GM18505 (cell line): ENCODE measurements around the gene CDC42.

Experiments used
- ATAC-seq: cut with Tn5 transposase; IDR thresholded peaks from one replicate; pipeline ENCODE4 v1.9.1; 2021; ENCODE audit not compliant: unreplicated experiment
- POLR2A ChIP-seq: IDR thresholded peaks from 4 replicates; pipeline ENCODE4 v1.6.1; 2011; ENCODE audit warnings: borderline replicate concordance; ENCODE audit not compliant: insufficient read depth, insufficient read length; ENCODE audit errors: extremely low read depth

Gene CDC42

GRCh38 chr1:22117851-22118250 is 65.3 kb downstream of the CDC42 start:
- no peak for ATAC-seq
- TF ChIP-seq POLR2A = no peak

DNA sequence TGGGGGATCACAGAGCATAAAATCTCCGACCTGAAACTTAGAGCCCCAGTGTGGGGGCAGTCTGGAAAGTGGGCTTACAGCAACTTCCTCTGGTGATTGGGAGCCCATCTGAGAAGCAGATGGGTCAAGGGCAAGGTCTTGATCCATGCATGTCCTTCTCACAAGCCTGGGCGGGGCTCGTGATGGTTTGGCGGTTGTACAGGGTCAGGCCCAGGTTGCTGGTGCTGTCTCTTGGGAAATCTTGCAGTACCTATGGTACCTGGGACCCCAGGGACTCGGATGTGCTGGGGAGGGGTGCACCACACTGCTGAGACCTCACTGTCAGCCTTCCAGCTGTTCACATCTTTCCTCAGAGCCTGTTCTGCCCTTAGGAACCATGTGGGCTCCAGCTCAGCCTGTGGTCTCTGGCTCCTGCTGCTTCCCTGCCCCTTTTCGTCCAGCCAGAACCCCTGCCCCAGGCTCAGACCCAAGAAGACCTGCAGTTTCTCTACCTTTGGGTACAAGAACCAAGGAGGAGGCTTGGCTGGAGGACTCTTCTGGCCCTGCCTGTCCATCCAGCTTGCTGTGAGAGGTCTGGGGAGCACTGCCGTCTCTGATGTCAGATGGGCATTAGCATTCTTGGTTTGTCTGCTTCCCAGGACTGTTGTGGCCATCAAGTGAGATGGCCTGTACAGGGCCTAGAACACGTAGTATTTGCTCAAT is 65.9 kb downstream of the CDC42 start:
- no peak for ATAC-seq

DNA sequence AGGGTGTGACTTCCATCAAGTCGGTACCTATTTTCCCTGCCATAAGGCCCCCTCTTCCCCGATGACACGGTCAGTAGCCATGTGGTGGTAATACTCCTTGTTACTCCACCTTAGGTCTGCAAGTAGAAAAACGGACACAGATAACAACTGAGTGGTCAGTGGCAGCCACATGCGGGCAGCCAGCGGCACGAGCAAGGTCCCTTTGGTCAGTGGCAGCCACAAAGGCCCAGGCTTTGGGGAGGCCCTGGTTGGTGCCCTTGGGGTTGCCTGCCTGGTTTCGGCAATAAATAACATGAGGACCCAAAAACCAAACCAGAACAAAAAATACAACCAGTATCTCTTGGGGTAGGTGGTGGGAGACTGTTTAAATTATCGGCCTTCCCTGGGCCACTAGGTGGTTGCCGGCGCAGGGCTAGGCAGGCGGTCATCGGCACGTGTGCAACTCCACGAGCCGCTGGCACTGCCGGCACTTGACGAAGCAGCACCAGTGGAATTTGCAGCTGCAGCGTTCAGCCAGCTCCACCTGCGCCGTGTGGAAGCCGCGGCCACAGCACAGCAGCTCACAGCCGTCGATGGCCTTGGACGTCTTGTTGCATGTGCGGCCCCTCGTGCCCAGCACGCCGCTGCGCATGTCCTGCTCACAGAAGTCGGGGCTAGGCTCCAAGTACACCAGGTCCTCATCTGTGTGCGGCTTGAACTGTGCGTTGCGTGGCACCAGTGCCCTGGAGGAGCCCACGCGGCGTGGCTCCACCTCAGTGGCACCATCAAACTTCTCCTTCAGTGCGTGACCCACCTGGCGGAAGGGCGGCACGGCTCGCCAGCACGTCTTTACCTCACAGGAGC is 67.3 kb downstream of the CDC42 start:
- no peak for ATAC-seq
- no peak for TF ChIP-seq POLR2A

More for the DNA sequence above, 65.9 kb downstream of the CDC42 start:
- TF ChIP-seq POLR2A = no peak

DNA sequence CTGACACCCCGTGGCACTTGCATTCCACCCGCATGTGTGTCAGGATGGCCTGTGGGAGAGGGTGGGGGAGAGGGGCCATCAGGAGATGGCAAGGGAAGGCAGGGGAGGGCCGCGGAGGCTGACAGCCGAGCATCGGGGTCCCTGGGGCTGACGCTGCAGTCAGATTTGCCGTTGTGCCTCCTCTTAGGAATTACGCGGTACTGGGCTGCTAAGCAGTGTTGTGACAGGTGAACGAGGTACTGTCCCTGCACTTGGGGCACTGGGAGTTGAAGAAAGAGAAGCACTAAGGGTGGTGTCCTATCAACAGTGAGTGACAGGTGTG is 67.9 kb downstream of the CDC42 start:
- ATAC-seq = no peak

DNA sequence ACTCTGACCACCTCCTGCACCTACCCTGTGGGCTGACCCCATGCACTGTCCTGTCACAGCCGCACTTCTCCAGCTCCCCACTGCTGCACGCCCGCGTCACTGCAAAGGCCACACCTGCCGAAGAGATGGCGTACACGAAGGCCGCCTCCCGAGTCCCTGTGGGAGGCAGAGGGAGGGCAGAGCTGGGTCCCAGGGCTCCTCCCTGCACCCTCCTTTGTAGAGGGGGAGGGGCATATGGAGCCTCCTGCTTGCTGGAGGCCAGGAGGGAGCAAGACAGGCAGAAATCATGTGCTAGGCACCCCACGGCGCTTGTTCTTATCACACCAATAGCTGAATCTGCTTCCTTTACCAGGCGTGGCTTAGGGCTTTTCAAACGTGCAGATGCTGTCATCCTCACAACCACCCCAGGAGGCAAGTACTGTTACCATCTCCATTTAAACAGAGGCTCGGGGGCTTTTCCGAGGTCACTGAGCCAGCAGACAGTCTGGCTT is 69.0 kb downstream of the CDC42 start:
- no peak for TF ChIP-seq POLR2A
- no peak for ATAC-seq

More for the DNA sequence above, 67.9 kb downstream of the CDC42 start:
- TF ChIP-seq POLR2A = no peak

GRCh38 chr1:22122273-22123070 is 70.0 kb downstream of the CDC42 start:
- no peak for ATAC-seq

GRCh38 chr1:22123071-22123390 is 70.5 kb downstream of the CDC42 start:
- no peak for TF ChIP-seq POLR2A
- ATAC-seq = no peak

More at GRCh38 chr1:22122273-22123070, 70.0 kb downstream of the CDC42 start:
- TF ChIP-seq POLR2A = no peak

DNA sequence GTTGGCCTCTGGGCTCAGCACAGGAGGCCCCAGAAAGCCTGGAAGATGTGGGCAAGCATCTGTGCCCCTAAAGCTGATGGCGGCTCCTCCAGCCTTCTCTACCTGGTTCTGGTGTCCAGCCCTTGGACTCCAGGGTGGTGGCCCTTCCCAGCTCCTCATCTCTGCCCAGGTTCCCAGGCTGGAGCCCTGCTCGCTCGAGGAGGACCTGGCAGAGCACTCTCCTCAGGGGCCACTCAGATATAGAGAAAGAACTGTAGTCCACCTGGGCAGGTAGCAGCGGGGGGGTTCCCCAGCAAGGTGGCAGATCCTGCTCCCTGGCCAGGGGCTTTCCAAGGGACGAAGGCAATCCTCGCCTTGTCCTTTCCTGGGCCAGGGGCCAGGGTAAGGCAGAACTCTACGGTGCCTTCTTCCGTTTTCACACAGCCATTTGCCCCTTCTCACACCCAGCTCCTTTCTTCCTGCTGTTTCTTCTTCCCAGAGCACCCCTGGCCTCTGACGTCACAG is 71.4 kb downstream of the CDC42 start:
- no peak for TF ChIP-seq POLR2A
- ATAC-seq = no peak

- no peak for ATAC-seq
- no peak for TF ChIP-seq POLR2A
Observed at GRCh38 chr1:22124592-22125229, 72.2 kb downstream of the CDC42 start.

DNA sequence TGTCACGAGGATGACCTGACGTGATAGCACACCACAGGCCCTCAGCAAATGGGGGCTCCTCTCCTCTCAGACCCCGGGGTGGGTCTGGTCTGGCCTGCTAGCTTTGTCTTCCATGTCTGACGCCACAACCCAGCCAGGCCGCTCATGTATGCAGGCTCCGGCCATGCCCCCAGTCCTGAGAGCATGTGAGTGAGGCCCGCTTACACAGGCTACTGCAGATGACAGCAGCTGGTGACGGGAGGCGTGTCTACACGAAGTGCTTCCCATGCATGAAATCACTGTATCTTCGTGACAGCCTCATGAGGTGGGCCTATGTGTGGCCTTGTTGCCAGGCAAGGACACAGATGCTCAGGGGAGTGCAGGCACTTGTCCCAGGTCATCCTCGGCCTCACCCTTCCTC is 74.0 kb downstream of the CDC42 start:
- TF ChIP-seq POLR2A = no peak
- no peak for ATAC-seq

GRCh38 chr1:22127248-22127647 is 74.7 kb downstream of the CDC42 start:
- TF ChIP-seq POLR2A = no peak
- no peak for ATAC-seq

DNA sequence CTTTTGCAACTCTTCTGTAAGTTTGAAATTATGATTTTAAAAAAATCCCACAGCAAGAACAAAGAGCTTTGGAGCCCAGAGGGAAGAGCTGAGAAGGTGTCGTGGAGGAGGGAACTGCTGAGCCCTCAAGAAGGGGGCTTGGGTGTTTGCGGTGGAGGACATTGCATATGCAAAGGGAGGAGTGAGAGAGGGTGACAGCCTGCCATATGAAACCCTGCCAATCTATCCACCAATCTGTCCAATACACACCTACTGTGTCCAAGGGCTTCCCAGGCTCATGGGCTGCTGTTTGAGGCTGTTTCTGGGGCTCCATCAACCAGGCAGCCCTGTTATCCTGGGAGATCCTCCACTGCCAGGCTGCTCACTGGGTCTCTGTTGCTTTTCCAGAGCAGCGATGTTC is 75.2 kb downstream of the CDC42 start:
- no peak for ATAC-seq
- no peak for TF ChIP-seq POLR2A

GRCh38 chr1:22128392-22128791 is 75.9 kb downstream of the CDC42 start:
- TF ChIP-seq POLR2A = no peak
- no peak for ATAC-seq
